GM12875 (cell line): ENCODE measurements around the gene PSMG2.

Source experiments
- H3K4me3 ChIP-seq: one replicate; pipeline ENCODE4 v1.5.1; 2011; ENCODE audit warnings: low read depth, low read length, control low read depth
- CTCF ChIP-seq: IDR thresholded peaks from 2 replicates; pipeline ENCODE4 v1.5.1; 2011; ENCODE audit warnings: low read depth, mild to moderate bottlenecking, control low read depth, inconsistent platforms, low read length, moderate library complexity, borderline replicate concordance; ENCODE audit not compliant: insufficient read depth

Gene PSMG2, protein sequence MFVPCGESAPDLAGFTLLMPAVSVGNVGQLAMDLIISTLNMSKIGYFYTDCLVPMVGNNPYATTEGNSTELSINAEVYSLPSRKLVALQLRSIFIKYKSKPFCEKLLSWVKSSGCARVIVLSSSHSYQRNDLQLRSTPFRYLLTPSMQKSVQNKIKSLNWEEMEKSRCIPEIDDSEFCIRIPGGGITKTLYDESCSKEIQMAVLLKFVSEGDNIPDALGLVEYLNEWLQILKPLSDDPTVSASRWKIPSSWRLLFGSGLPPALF

GRCh38 chr18:12702221-12703095, at the start of gene PSMG2, which contains the start of gene CEP76:
TSS of gene PSMG2 (plus strand) at chr18:12703042. CDS start at chr18:12703108, 66 bp downstream.
TSS of gene CEP76 (minus strand) at chr18:12702723. CDS start at chr18:12702548, 175 bp downstream.
- H3K4me3 ChIP-seq, result peak within 1 kb of the TSS; percentile 98
- TF ChIP-seq CTCF, result no peak

DNA sequence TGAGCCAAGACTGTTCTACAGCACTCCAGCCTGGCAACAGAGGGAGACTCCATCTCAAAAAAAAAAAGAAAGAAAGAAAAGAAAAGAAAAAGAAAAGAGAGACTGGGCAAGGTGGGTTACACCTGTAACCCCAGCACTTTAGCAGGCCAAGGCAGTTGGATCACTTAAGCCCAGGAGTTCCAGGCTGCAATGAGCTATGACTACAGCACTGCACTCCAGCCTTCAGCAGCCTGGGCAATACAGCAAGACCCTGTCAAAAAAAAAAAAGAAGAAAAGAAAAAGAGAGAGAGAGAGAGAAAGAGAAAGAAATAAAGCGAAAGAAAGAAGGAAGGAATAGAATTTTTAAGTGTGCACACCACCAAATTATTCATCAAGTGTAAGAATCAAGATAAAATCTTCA, 47.9 kb upstream of the PSMG2 start:
- no peak for TF ChIP-seq CTCF
- H3K4me3 ChIP-seq, result no peak overlapping the region

DNA sequence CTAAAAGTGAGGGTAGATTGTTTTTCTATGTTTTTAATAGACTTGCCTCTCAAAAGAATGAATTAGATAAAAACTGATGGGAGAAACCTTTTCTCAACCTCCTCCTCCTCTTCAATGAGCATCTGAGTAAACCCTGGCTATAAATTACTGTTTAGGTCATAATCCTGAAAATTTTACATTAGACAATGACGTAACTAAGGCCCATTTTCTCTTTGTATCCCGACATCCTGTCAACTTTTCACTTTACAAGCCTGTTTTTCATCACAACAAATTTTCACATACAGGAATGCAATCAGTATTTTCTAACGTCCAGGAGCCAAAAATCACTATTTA, 46.3 kb upstream of the PSMG2 start:
- peak overlapping the region; percentile 66 for H3K4me3 ChIP-seq
- no peak for TF ChIP-seq CTCF

DNA sequence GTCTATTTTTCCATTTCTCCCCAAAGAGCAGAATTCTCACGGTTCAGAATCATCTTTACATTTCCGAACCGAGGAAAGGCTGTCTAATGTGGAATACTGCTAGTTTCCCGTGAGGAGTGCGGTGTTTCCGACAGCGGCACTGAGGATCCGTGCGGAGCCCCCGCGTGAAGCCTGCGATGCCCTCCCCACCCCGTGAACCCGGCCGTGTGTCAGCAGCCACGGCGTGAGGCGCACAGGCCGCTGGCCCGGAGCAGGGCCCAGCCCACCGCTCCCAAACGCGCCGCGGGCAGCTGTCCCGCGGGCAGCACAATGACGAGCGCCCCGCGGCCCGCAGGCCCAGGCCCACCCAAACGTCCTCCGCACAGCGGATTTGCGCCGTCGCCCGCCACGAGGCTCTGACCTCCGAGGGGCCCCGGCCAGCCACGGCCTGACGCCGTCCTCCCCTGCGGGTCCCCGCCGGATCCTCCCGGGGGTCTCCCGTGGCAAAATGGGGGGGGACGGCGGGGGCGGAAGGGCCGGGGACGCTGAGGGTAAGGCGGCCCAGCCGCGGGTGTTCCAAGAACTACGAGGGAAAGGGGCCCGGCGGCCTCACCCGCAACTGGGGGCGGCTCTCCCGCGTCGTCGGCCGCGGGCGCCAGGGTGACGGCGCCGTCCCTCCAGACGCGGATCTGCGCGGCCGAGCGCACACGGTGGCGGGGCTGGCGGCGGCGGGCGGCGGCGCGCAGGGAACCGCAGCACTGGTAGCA, 45.7 kb upstream of the PSMG2 start:
- TF ChIP-seq CTCF, result no peak
- peak overlapping the region; percentile 66 for H3K4me3 ChIP-seq

GRCh38 chr18:12657684-12658425, 45.0 kb upstream of the PSMG2 start, which contains the start of gene SPIRE1:
TSS of gene SPIRE1 (minus strand) at chr18:12658107. CDS start at chr18:12657866, 241 bp downstream.
- TF ChIP-seq CTCF, result no peak
- peak within 1 kb of the TSS; percentile 66 for H3K4me3 ChIP-seq

DNA sequence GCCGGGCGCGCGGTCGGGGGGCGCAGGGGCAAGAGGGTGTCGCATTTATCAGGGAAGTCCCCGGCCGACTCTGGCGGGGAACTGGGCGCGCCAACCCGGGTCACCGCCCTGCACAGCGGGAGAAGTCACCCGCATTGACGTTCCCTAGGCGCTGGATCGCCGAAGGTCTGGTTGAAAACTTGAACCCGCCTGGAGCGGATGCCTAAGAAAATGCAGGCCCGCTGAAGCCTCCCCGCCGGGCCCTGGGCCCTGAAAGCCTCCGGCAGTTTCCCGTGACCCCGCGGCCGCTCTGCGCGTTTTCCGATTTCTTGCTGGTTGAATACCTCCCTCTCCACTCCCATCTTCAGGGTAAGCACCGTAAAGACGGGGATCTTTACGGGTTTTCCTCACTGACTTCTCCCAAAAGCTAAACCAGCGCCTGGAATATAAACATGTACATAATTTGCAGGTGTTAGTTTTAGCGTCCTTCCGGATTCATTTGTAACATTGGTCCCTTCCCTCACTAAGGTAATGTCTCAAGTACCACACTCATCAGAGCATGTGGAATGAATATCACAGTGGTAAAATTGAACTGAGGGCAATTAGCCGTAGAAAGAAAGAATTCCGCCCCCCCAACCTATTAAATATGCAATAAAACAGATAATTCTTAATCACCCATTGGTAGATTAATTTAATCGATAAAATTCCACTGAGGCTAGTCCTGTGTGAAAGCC, 44.3 kb upstream of the PSMG2 start:
- TF ChIP-seq CTCF, result no peak

More for the DNA sequence above, 44.3 kb upstream of the PSMG2 start:
- peak overlapping the region; percentile 66 for H3K4me3 ChIP-seq
